ENCODE measurements around the gene ANKRD31. TPM values are rescaled to one million over a fixed set of nuclear protein-coding genes. Genes with fewer than 3 reads are reported as not detected.

ANKRD31 gene
- total RNA-seq, 1 experiment from 2014 or later = 0.26 TPM

DNA sequence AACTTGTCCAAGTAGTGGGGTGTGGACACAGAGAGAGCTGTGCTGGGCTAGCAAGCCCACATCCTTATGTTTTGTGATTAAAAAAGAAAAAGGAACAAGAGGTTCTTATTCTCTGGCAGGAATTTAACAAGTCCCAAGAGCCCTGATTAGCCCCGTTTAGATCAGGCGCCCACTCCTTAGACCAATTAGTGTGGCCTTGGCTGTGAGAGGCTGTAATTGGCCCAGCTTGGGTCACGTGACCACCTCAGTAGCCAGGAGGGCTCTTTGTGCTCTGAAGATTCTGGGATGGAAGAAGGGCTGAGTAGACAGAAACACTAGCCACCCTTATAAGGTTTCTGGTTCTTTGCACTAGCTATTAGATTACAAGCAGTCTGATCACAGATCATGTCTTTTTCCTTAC lies 215.5 kb downstream of the ANKRD31 start:
- no TSS peak for BruUV-seq (replicated peaks)
- POLR2A ChIA-PET (ENCODE audit: unreplicated experiment) = no interaction called here
- Histone ChIP-seq H3K36me3 (ENCODE audit: low read depth, low read length) (no peaks in the 10 kb centered on the region), H3K9me2 (replicated peaks; ENCODE audit: low read length) (no peaks in the 10 kb centered on the region), H3K4me3 (ENCODE audit: low read length) (no peak overlapping the region), H3K27me3 (ENCODE audit: low read length) (no peaks in the 10 kb centered on the region), H2AFZ (ENCODE audit: low read length) (no peak overlapping the region), H3K4me1 (ENCODE audit: insufficient read depth, low read length) (peaks cover 14% of the 10 kb centered on the region; the same call in 1 of the 2 replicates), H3K9me3 (ENCODE audit: low read length) (no peaks in the 10 kb centered on the region), H3K79me2 (ENCODE audit: low read length) (no peaks in the 10 kb centered on the region), H3K4me2 (ENCODE audit: low read length) (no peak overlapping the region), H4K20me1 (ENCODE audit: low read length) (no peaks in the 10 kb centered on the region), H3K9ac (ENCODE audit: low read length) (no peak overlapping the region), H3F3A (ENCODE audit: low read length, unreplicated experiment) (no peaks in the 10 kb centered on the region), H3K27ac (ENCODE audit: low read length) (no peak overlapping the region)
- no peak for DNase-seq
- ATAC-seq = no peak
- TF ChIP-seq CTCF (conservative IDR thresholded peaks at IDR 0.05; ENCODE audit: low read depth, low read length) = no peak
- intact Hi-C loops (cut with micrococcal nuclease) = no loop called here
- CTCF ChIA-PET = no interaction called here

DNA sequence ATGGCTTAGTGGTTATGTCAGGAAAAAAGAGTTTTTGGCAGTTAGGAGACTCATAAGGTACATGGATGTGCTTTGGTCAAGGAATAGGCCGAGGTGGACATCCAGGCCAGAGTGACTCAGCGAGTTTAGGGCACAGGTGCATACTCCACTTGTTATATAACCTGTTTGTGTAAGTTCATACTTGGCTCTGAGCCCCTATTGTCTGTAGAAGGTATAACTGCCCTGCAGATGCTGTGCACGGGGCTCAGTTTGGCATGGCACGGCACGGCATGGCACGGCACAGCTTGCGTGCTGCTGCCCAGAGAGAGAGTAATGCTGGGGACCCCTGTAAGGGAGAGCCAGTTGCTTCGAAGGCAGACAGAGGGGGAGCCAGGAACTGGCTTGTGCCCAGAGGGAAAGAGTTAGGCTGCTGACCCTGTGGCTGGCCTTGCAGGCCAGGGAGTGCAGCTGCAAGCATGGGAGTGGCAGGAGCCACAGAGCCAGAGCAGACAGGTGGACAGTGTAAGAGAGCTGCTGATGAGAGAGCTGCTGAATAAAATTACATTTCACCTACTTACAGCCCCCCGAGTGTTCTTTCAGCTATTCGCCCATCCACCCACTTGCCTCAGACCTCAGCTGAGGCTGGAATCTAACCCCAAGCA lies 216.5 kb downstream of the ANKRD31 start:
- no peak overlapping the region for H2AFZ ChIP-seq (ENCODE audit: low read length)
- H3K9me3 ChIP-seq (ENCODE audit: low read length) = no peaks in the 10 kb centered on the region
- ChIA-PET CTCF (no interaction called here), POLR2A (ENCODE audit: unreplicated experiment) (no interaction called here)
- no peaks in the 10 kb centered on the region for H3K36me3 ChIP-seq (ENCODE audit: low read depth, low read length)
- H3K4me2 ChIP-seq (ENCODE audit: low read length) = no peak overlapping the region
- H3K27ac ChIP-seq (ENCODE audit: low read length) = no peak overlapping the region
- no peaks in the 10 kb centered on the region for H3K9me2 ChIP-seq (replicated peaks; ENCODE audit: low read length)
- no peak overlapping the region for H3K9ac ChIP-seq (ENCODE audit: low read length)
- peak; percentile 44 for DNase-seq
- H3K27me3 ChIP-seq (ENCODE audit: low read length) = no peaks in the 10 kb centered on the region
- intact Hi-C loops (cut with micrococcal nuclease) = no loop called here
- H4K20me1 ChIP-seq (ENCODE audit: low read length) = no peaks in the 10 kb centered on the region
- no peak for TF ChIP-seq CTCF (conservative IDR thresholded peaks at IDR 0.05; ENCODE audit: low read depth, low read length)
- no peak for TF ChIP-seq EZH2 (IDR thresholded peaks at IDR 0.05; ENCODE audit: low read length, unreplicated experiment)
- TF ChIP-seq EZH2phosphoT487 (IDR thresholded peaks at IDR 0.05; ENCODE audit: borderline replicate concordance, low read length) = no peak
- no peak overlapping the region for H3K4me3 ChIP-seq (ENCODE audit: low read length)
- BruUV-seq (replicated peaks) = no TSS peak
- H3K79me2 ChIP-seq (ENCODE audit: low read length) = no peaks in the 10 kb centered on the region
- peak; percentile 50 for ATAC-seq
- H3K4me1 ChIP-seq (ENCODE audit: insufficient read depth, low read length) = peaks cover 14% of the 10 kb centered on the region; the same call in 1 of the 2 replicates
- no peaks in the 10 kb centered on the region for H3F3A ChIP-seq (ENCODE audit: low read length, unreplicated experiment)

GRCh38 chr5:75018805-75019587 lies 217.7 kb downstream of the ANKRD31 start:
- Histone ChIP-seq H3K4me2 (ENCODE audit: low read length) (no peak overlapping the region), H4K20me1 (ENCODE audit: low read length) (no peaks in the 10 kb centered on the region), H3K36me3 (ENCODE audit: low read depth, low read length) (no peaks in the 10 kb centered on the region), H3K9me2 (replicated peaks; ENCODE audit: low read length) (no peaks in the 10 kb centered on the region), H3K79me2 (ENCODE audit: low read length) (no peaks in the 10 kb centered on the region), H3K9me3 (ENCODE audit: low read length) (no peaks in the 10 kb centered on the region), H2AFZ (ENCODE audit: low read length) (no peak overlapping the region), H3K27ac (ENCODE audit: low read length) (no peak overlapping the region), H3K27me3 (ENCODE audit: low read length) (no peaks in the 10 kb centered on the region), H3K4me3 (ENCODE audit: low read length) (no peak overlapping the region), H3K9ac (ENCODE audit: low read length) (no peak overlapping the region), H3K4me1 (ENCODE audit: insufficient read depth, low read length) (peaks cover 14% of the 10 kb centered on the region; the same call in 1 of the 2 replicates), H3F3A (ENCODE audit: low read length, unreplicated experiment) (no peaks in the 10 kb centered on the region)
- no TSS peak for BruUV-seq (replicated peaks)
- intact Hi-C loops (cut with micrococcal nuclease) = no loop called here
- CTCF ChIA-PET = no interaction called here
- DNase-seq = no peak
- no peak for TF ChIP-seq EZH2phosphoT487 (IDR thresholded peaks at IDR 0.05; ENCODE audit: borderline replicate concordance, low read length)
- no peak for TF ChIP-seq CTCF (conservative IDR thresholded peaks at IDR 0.05; ENCODE audit: low read depth, low read length)
- no peak for TF ChIP-seq EZH2 (IDR thresholded peaks at IDR 0.05; ENCODE audit: low read length, unreplicated experiment)
- POLR2A ChIA-PET (ENCODE audit: unreplicated experiment) = interaction anchor here (0.6 kb wide), 1 partner anchor 27 kb away, joined by 3 read pairs; no protein-coding TSS in a partner anchor
- no peak for ATAC-seq

Data from PC-3 (cell line).